Measurements from ENCODE around the gene IGF1R. TPM values are rescaled to one million over a fixed set of nuclear protein-coding genes. Genes with fewer than 3 reads are reported as not detected.

IGF1R gene
- total RNA-seq, 1 experiment from 2014 or later: 16.3 TPM

GRCh38 chr15:98953968-98954367 is 305.6 kb downstream of the IGF1R start:
- Histone ChIP-seq H3K79me2 (ENCODE audit: insufficient read depth, low read length) (no peaks in the 10 kb centered on the region), H3K4me2 (ENCODE audit: low read length) (no peak overlapping the region), H3K4me1 (ENCODE audit: control insufficient read depth in 1 of 2, insufficient read depth in 2 of 2, low read length in 2 of 2) (no peaks in the 10 kb centered on the region), H3K36me3 (ENCODE audit: control insufficient read depth in 1 of 2, insufficient read depth in 2 of 2, low read length in 2 of 2) (no peaks in the 10 kb centered on the region), H3K27me3 (ENCODE audit: insufficient read depth, low read length) (no peaks in the 10 kb centered on the region), H3K9me3 (ENCODE audit: control insufficient read depth in 1 of 2, insufficient read depth in 1 of 2, low read depth in 1 of 2, low read length in 2 of 2) (no peaks in the 10 kb centered on the region), H3K9me2 (ENCODE audit: insufficient read depth) (no peaks in the 10 kb centered on the region), H3K4me3 (replicated peaks in 1 of 2; ENCODE audit: low read depth in 1 of 2, low read length in 2 of 2) (no peak overlapping the region), H2AFZ (ENCODE audit: low read depth, low read length, poor library complexity, severe bottlenecking) (no peak overlapping the region), H4K20me1 (ENCODE audit: insufficient read depth) (no peaks in the 10 kb centered on the region), H3K9ac (ENCODE audit: low read length) (no peak overlapping the region), H3K27ac (ENCODE audit: low read depth, low read length) (no peak overlapping the region)
- TF ChIP-seq SIN3A (IDR thresholded peaks at IDR 0.05; ENCODE audit: low read depth): no peak
- TF ChIP-seq ZNF274 (IDR thresholded peaks at IDR 0.05; ENCODE audit: low read depth, low read length): no peak
- no peak for TF ChIP-seq CBX3 (IDR thresholded peaks at IDR 0.05; ENCODE audit: low read depth)
- TF ChIP-seq, protein P1, sequence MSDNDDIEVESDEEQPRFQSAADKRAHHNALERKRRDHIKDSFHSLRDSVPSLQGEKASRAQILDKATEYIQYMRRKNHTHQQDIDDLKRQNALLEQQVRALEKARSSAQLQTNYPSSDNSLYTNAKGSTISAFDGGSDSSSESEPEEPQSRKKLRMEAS (IDR thresholded peaks at IDR 0.05): no peak
- TF ChIP-seq CEBPB (IDR thresholded peaks at IDR 0.05; ENCODE audit: low read depth): no peak
- TF ChIP-seq EGR1 (IDR thresholded peaks at IDR 0.05; ENCODE audit: low read depth): no peak
- TF ChIP-seq ZFX (IDR thresholded peaks at IDR 0.05): no peak
- TF ChIP-seq ELF1 (IDR thresholded peaks at IDR 0.05; ENCODE audit: borderline replicate concordance, low read depth): no peak
- no peak for TF ChIP-seq ATF3 (IDR thresholded peaks at IDR 0.05)
- no peak for TF ChIP-seq POLR2AphosphoS5 (IDR thresholded peaks at IDR 0.05; ENCODE audit: low read depth, low read length)
- TF ChIP-seq SRF (IDR thresholded peaks at IDR 0.05; ENCODE audit: low read depth): no peak
- no peak for TF ChIP-seq RAD21 (IDR thresholded peaks at IDR 0.05; ENCODE audit: low read depth)
- TF ChIP-seq, protein P2, sequence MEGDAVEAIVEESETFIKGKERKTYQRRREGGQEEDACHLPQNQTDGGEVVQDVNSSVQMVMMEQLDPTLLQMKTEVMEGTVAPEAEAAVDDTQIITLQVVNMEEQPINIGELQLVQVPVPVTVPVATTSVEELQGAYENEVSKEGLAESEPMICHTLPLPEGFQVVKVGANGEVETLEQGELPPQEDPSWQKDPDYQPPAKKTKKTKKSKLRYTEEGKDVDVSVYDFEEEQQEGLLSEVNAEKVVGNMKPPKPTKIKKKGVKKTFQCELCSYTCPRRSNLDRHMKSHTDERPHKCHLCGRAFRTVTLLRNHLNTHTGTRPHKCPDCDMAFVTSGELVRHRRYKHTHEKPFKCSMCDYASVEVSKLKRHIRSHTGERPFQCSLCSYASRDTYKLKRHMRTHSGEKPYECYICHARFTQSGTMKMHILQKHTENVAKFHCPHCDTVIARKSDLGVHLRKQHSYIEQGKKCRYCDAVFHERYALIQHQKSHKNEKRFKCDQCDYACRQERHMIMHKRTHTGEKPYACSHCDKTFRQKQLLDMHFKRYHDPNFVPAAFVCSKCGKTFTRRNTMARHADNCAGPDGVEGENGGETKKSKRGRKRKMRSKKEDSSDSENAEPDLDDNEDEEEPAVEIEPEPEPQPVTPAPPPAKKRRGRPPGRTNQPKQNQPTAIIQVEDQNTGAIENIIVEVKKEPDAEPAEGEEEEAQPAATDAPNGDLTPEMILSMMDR (IDR thresholded peaks at IDR 0.05 in 2 of 3, conservative IDR thresholded peaks at IDR 0.05 in 1 of 3; ENCODE audit: borderline replicate concordance in 1 of 3, insufficient read depth in 1 of 3, low read depth in 2 of 3, low read length in 2 of 3): no peak
- no peak for TF ChIP-seq POLR2A (IDR thresholded peaks at IDR 0.05; ENCODE audit: borderline replicate concordance, extremely low read depth, insufficient read depth, insufficient read length)
- no peak for TF ChIP-seq JUND (IDR thresholded peaks at IDR 0.05)
- no peak for TF ChIP-seq SP1 (IDR thresholded peaks at IDR 0.05; ENCODE audit: low read depth)
- no peak for TF ChIP-seq FOSL1 (IDR thresholded peaks at IDR 0.05; ENCODE audit: low read depth)
- TF ChIP-seq, protein P3, sequence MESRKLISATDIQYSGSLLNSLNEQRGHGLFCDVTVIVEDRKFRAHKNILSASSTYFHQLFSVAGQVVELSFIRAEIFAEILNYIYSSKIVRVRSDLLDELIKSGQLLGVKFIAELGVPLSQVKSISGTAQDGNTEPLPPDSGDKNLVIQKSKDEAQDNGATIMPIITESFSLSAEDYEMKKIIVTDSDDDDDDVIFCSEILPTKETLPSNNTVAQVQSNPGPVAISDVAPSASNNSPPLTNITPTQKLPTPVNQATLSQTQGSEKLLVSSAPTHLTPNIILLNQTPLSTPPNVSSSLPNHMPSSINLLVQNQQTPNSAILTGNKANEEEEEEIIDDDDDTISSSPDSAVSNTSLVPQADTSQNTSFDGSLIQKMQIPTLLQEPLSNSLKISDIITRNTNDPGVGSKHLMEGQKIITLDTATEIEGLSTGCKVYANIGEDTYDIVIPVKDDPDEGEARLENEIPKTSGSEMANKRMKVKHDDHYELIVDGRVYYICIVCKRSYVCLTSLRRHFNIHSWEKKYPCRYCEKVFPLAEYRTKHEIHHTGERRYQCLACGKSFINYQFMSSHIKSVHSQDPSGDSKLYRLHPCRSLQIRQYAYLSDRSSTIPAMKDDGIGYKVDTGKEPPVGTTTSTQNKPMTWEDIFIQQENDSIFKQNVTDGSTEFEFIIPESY (IDR thresholded peaks at IDR 0.05; ENCODE audit: extremely low read depth, insufficient replicate concordance, low read length): no peak
- no peak for TF ChIP-seq TCF7L2 (IDR thresholded peaks at IDR 0.05; ENCODE audit: borderline replicate concordance, extremely low read depth, insufficient read depth, insufficient read length)
- POLR2A ChIA-PET: no interaction called here
- intact Hi-C loops (cut with micrococcal nuclease): no loop called here
- DNase-seq (ENCODE audit: low read depth, low spot score) (no peak), ATAC-seq (no peak)
- no TSS peak for BruUV-seq (replicated peaks)
- CTCF ChIA-PET: no interaction called here
- RAD21 ChIA-PET (ENCODE audit: low non-redundant PET in 1 of 2, low total read pairs in 2 of 2, uncharacterized antibody in 2 of 2, unreplicated experiment in 2 of 2): no interaction called here
